ENCODE measurements around the gene PTK6. TPM values are rescaled to one million over a fixed set of nuclear protein-coding genes. Genes with fewer than 3 reads are reported as not detected.

Gene PTK6
- total and polyA plus RNA-seq, 2 of the 13 experiments (the other 11 are each of a cell fraction or from before 2014, with no cell fraction given) = 0.08 TPM; not detected in 1

GRCh38 chr20:63540417-63541186 is 3.4 kb upstream of the PTK6 start (continued):
- TF ChIP-seq ZNF687 (CRISPR knock-in tag; IDR thresholded peaks at IDR 0.05) (peak; percentile 77), ZFYVE20 (CRISPR knock-in tag; IDR thresholded peaks at IDR 0.05; ENCODE audit: borderline replicate concordance, low read depth) (no peak), ZNF296 (CRISPR knock-in tag; conservative IDR thresholded peaks at IDR 0.05) (no peak), ZNF563 (CRISPR knock-in tag; IDR thresholded peaks at IDR 0.05) (peak; percentile 10; the same call in 1 of the 2 replicates), NCOA1 (CRISPR knock-in tag; IDR thresholded peaks at IDR 0.05) (no peak), ZNF263 (CRISPR knock-in tag; IDR thresholded peaks at IDR 0.05) (0 out of 2 replicates have a peak, but pooled peaks have one; percentile 24), ARNTL (CRISPR knock-in tag; IDR thresholded peaks at IDR 0.05) (0 out of 2 replicates have a peak, but pooled peaks have one; percentile 10), PHF8 (CRISPR knock-in tag; IDR thresholded peaks at IDR 0.05) (no peak), ZNF274 (CRISPR knock-in tag; IDR thresholded peaks at IDR 0.05) (no peak), YEATS2 (CRISPR knock-in tag; IDR thresholded peaks at IDR 0.05; ENCODE audit: borderline replicate concordance) (no peak), ZNF83 (CRISPR knock-in tag; IDR thresholded peaks at IDR 0.05; ENCODE audit: borderline replicate concordance) (no peak), KLF16 (CRISPR knock-in tag; IDR thresholded peaks at IDR 0.05) (0 out of 4 replicates have a peak, but pooled peaks of 1 of the 2 experiments have one; percentile 76), CBFB (CRISPR knock-in tag; IDR thresholded peaks at IDR 0.05) (no peak), ZNF101 (CRISPR knock-in tag; IDR thresholded peaks at IDR 0.05; ENCODE audit: borderline replicate concordance, low read depth) (no peak), TEAD2 (CRISPR knock-in tag; IDR thresholded peaks at IDR 0.05) (no peak), ZBTB33 (CRISPR knock-in tag; IDR thresholded peaks at IDR 0.05) (peak; percentile 75; the same call in 1 of the 2 replicates), POGZ (CRISPR knock-in tag; IDR thresholded peaks at IDR 0.05) (no peak)
- TF ChIP-seq, protein P1, sequence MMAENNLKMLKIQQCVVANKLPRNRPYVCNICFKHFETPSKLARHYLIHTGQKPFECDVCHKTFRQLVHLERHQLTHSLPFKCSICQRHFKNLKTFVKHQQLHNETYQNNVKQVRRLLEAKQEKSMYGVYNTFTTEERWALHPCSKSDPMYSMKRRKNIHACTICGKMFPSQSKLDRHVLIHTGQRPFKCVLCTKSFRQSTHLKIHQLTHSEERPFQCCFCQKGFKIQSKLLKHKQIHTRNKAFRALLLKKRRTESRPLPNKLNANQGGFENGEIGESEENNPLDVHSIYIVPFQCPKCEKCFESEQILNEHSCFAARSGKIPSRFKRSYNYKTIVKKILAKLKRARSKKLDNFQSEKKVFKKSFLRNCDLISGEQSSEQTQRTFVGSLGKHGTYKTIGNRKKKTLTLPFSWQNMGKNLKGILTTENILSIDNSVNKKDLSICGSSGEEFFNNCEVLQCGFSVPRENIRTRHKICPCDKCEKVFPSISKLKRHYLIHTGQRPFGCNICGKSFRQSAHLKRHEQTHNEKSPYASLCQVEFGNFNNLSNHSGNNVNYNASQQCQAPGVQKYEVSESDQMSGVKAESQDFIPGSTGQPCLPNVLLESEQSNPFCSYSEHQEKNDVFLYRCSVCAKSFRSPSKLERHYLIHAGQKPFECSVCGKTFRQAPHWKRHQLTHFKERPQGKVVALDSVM (CRISPR knock-in tag; IDR thresholded peaks at IDR 0.05) = no peak
- TF ChIP-seq, protein P2, sequence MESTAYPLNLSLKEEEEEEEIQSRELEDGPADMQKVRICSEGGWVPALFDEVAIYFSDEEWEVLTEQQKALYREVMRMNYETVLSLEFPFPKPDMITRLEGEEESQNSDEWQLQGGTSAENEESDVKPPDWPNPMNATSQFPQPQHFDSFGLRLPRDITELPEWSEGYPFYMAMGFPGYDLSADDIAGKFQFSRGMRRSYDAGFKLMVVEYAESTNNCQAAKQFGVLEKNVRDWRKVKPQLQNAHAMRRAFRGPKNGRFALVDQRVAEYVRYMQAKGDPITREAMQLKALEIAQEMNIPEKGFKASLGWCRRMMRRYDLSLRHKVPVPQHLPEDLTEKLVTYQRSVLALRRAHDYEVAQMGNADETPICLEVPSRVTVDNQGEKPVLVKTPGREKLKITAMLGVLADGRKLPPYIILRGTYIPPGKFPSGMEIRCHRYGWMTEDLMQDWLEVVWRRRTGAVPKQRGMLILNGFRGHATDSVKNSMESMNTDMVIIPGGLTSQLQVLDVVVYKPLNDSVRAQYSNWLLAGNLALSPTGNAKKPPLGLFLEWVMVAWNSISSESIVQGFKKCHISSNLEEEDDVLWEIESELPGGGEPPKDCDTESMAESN (CRISPR knock-in tag; conservative IDR thresholded peaks at IDR 0.05) = no peak

Measured in HepG2 (cell line).